Activated CD4-positive, CD25-positive, alpha-beta regulatory T cell treated with anti-CD3 and anti-CD28 coated beads, Interleukin-2, amount 50 U/mL, for 24 hours (primary cell): Measurements from ENCODE around the gene SLC25A44.

Experiments used
- ATAC-seq, 2 donors: fragments of 150-1000 bp; cut with Tn5 transposase; one replicate each; pipeline ENCODE4 v1.10.0; 2021; ENCODE audit warnings: mild to moderate bottlenecking in 1 of 2, moderate library complexity in 1 of 2

Gene SLC25A44

DNA sequence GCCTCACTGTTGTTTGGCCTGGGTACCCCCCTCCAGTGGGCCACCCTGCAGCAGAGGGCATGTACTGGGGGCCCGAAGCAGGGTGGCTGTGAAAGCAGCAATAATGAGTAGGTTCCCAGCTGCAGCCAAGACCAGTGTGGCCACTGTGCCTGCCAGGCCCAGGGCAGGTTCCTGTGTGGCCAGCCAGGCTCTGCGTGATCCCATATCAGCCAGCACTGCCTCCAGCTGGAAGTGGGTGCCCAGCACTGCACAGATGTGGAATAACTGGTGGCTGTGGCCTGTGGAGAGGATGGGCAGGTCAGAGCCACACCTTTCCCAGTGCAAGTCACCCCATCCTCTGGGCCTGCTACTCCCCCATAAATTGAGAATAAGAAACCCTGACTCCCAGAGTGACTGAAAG lies 50.2 kb downstream of the SLC25A44 start:
- ATAC-seq: no peak

DNA sequence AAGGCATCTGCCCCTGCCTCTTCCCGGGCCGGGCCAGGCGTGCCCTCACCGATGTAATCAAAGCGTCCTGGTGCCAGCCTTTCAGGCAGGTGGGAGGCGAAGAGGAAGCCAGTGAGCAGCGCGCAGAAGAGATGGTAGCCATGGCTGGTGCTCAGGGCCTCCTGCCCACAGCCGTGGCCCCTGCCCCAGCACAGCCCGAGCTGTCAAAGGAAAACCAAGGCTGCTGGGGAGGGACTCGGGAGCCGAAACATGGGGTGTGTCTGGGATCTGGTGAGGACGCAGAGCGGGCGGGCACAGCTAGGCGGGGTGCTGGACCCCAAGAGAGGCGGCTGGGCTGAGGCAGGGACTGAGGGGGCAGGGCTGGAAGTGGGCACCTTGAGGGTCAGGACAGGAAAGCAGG lies 50.8 kb downstream of the SLC25A44 start:
- ATAC-seq: no peak

DNA sequence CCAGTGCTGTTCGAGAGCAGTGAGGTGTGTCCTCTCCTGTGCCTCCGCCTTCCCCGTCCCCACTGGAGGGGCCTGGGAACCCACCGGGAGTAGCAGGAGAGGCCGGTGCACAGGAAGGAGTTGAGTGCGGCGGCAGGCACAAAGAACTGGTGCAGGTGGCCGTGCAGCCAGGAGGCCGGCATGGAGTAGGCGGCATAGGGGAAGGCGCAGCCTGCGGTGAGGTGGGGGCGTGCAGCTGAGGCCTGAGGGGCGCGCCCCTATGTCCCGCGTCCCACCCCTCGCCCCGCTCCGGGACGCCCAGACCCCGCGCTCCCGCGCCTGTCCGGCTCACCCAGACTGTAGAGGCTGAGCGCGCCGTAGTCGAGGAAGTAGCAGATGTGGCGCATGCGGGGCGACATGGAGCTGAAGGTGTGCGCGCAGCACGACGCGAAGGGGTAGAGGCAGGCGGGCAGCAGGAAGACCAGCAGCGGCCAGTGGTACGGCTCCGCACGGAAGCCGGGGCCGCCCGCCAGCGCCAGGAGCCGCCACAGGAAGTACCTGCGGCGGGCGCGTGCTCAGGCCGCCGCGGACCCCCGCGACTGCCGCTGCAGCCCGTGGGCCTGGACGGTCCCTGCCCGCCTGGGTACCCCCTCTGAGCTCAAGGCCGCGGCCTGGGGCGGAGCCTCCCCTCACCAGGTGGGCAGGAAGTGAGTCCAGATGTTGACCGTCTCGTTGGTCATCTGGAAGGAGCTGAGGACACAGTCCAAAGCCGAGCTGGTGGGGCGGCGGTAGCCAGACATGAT lies 51.7 kb downstream of the SLC25A44 start:
- peak; percentile 55 to 61 for ATAC-seq

DNA sequence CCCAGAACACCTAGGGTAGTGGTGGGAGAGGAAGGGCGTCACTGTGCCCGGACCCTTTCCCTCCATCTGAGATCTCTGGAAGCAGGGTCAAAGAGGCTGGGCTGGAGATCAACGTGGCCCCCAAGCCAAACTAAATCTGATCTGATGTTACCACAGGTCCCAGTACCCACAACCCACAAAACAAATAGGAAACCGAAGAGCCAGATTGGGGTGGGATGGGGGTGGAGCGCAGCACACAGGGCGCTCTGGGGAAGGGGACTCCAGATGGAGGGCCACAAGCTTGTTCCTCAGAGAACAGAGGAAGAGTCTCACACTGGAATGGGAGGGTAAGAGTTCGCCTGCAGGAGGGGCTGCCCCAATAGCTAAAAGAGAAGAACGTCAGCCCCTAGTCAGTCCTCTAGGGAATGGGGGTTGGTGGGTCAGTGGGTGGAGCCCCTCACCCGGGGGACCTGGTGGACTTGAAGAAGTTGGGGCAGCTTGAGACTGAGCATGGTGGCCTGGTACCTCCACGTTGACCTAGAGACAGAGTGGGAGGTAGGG lies 52.4 kb downstream of the SLC25A44 start:
- ATAC-seq: no peak

DNA sequence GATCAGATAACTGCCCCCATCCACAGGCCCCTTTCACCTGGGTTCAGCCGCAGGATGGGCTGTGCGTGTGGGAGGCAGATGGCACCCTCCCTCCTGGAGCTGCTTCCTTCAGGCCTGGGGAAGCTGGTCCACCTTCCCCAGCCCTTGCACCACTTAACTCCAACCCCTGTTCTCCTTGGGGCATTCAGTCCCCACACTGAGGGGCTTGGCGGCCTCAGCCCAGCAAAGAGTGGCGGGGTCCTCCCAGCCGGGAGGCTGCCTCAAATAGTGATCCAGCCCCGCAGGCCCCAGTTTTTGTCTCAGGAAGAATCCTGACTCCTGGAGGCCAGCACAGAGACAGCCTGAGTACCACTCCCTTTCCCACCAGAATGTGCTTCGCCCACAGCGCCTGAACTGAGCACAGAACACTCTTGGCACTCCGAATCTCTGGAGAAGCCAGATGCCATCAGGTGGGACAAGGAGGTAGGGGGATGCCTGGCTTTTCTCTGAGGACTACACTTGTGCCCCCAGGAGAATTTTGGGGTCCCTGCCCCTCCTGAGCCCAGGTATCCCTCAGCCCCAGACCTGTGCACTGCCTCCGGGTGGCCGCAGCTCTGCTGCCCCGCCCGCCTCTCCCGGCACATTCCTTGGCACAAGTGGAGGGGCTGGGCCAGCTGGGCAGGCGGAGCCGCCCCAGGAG lies 53.0 kb downstream of the SLC25A44 start:
- ATAC-seq: no peak

DNA sequence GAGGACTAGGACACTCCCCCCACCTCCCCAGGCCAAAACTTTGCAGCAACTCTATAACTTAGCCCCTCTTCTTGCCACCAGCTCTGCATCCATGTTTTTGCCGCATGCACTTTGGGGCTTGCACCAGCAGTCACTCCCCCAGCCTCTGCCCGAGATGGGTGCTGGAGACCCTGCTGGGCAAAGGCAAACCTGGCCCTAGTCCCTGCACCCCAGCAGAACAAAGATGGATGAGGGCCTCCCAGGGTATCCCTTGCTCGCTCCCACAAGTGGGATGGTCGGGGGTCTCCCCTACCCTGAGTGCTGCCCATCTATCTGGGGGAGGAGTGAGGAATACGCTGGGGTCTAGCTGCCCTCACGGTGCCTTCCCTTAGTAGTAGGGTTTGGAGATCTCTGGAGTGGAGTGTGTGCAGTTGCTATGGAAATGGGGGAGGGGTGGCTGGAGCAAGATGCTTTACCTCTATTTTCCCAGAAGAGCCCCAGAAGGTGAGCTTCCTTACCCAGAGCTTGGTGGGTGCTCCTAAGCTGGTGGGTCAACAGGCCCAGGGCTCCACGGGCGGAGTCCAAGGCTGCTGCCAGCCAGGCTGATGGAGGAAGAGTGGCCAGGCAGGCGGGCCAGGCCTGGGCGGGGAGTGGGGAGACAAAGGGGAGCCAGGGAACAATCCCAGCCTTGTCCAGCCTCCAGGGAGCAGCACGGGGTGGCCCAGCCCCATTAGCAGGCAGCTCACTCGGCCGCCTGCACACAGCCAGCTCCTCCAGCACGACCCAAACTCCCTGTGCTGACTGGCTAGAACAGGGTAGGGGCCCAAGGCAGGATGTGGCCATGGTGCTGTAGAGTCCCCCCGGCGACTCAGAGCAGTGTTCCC lies 53.8 kb downstream of the SLC25A44 start, which contains the start of gene PAQR6:
TSS of gene PAQR6 (minus strand) at position 597 of the 863 bp plus-strand sequence. CDS start 1,325 bp downstream, outside the sequence.
- ATAC-seq: no peak

DNA sequence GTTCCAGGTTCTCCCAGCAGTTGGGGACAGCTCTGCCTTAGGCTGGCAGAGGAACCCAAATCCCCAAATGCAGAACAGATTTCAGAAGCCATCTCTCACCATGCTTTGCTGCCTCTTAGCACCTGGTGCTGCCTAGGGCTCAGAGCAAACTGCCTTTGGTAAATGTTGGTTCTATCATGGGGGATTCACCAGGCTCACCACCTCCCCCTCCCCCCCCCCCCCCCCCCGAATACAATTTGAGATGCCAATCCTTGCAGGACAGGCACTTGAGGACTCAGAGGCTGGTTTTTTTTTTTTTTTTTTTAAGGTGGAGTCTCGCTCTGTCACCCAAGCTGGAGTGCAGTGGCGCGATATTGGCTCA lies 54.4 kb downstream of the SLC25A44 start:
- no peak for ATAC-seq

DNA sequence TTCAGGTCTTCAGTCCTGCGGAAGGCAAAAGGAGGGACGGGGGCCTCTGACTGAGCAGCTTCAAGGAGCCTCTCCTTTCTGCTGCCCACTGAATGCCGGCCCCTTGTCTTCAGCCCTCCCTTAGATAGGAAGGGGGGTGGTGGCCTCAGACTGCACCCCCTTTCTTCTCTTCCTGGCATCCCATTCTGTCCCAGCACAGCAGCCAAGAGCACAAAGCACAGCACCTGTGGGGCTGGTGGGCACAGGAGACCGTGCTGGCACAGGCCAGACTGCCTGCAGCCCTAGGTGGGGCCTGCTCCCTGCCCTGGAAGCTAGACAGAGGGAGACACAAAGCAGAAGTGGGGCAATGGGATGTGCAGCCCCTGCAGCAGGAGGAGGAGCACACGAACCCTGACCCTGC lies 55.7 kb downstream of the SLC25A44 start:
- ATAC-seq: no peak

DNA sequence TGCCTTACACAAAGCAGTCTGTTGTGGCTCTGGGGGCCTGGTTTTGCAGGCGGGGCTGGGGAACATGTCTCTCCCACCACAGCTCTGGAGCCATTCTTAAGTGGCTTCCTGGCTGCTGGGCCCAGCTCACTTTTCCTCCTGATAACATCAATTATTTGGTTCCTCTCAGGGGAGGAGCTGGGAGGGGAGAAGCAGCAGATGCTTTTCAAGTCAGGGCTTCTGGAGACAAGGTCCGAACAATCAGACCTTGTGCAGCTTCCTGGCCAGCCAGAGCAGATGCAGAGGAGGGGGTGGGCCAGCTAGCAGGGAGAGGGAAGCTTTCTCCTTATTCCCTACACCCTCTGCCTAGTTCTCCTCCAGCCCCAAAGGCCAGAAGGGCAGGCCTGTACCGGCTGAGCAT lies 57.6 kb downstream of the SLC25A44 start:
- ATAC-seq: no peak

DNA sequence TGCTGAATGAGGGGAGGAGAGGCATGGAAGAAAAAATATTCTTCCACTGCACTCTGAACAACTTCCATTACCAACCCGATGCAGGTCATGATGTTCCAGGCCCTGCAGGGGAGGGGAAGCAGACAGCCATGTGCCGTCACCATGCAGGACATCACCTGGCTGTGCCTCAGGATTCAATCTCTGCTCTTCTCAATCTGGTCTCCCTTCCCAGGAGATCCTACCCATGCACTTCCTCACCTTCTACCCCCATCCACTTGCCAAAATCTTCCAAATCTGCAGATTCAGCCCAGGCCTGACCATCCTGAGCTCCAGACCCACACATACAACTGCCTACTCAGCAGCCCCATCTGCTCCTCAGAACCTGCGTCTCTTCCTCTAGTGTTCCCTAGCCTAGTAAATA lies 59.7 kb downstream of the SLC25A44 start:
- ATAC-seq: no peak

DNA sequence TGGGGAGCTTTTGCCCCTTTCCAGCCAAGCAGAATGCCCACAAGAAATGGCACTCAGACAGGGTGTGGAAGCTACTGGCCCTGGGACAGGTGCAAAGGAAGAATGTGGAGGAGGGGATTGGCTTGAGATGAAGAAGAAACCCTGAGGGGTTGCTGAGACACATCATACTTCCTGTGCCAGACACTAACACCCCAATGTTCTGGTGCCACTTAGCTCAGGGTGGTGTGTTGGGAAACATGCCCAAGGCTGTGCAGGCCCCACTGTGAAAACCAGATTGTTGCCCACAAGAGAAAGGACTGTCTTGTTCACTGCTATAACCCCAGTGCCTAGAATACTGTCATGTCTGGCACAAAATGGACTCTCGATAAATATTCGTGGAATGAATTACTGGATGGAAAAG lies 63.8 kb downstream of the SLC25A44 start:
- no peak for ATAC-seq

DNA sequence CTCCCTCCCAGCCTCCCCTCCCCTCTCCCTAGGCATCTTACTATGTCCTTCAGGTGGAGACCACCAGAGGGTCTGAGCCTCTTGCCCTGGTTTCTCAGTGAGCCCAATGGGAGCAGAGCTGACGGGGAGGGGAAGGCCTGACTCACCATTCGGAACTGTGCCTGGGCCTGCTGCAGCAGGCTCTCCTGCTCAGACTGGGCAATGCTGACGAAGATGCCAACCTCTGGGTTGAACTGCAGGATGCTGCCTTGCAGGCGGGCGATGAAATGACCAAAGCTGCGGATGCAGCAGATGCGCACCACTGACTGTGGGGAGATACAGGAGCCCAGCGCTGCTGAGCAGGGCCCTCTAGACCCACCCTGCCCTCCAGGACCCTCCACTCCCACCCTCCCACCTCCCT lies 65.0 kb downstream of the SLC25A44 start:
- no peak for ATAC-seq

DNA sequence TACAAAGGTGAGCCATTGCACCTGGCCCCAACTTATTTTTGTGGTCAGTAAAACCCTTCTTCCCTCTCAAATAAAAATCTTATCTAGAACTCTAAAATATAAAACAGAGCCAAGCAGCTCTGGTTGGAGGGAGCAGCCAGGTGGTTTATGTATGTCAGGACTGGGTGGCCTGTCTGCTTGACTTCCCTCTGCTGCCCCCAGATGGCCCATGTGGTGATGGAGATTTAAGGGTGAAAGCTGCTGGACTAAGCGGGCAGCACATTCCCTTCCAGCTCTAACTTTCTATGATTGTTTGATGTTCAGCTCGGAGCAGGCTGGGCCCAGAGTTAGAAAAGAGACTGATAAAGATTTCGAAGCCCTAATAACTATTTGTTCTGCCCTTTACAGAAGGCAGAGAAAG lies 65.9 kb downstream of the SLC25A44 start:
- ATAC-seq: no peak

DNA sequence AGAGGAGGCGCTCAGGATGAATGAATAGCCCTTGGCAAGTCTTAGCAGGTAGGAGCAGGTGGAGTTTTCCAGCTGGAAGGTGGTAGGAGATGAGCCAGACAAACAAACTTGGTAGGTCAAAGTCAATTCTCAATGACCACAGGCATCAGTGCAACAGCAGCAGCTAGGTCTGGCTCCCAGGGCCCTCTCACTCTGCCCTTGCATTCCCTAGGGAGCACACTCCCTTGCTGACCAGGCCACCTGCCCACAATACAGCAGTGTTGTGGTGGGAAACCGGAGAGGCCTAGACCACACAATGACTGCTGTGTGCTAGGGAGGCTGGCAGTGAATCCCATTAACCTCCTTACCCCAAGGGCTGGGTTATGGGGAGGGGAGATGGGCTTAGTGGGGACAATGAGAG lies 67.0 kb downstream of the SLC25A44 start:
- ATAC-seq: no peak
